HepG2 (cell line): ENCODE measurements around the gene SYTL2. TPM values are rescaled to one million over a fixed set of nuclear protein-coding genes. Genes with fewer than 3 reads are reported as not detected.

Experiments
- CC2D1A ChIP-seq: sonication (generic); formaldehyde crosslinking; IDR thresholded peaks from 2 replicates; pipeline ENCODE4 v1.8.1; 2023; ENCODE audit warnings: mild to moderate bottlenecking, missing genetic modification reagents
- RORA ChIP-seq: sonication (generic); formaldehyde crosslinking; IDR thresholded peaks from 2 replicates; pipeline ENCODE4 v1.5.0; 2020; ENCODE audit warnings: mild to moderate bottlenecking, missing genetic modification reagents, moderate library complexity
- polyA plus RNA-seq, 8 experiments: library from polyadenylated mRNA; depleted of rRNA in 3 of 8; stranded (reverse) in 7 of 8; unstranded in 1 of 8; fragments of >200 nt; fragmentation: Illumina TruSeq in 4 of 8; extraction: Trizol in 4 of 8; gene quantifications; 2 replicates each; pipeline versions ENCODE4 v1.2.1 to v1.2.3, GENCODE V29; 2011 to 2016; ENCODE audit warnings: low read depth in 4 of 8, missing spikeins in 1 of 8, mixed read lengths in 1 of 8; ENCODE audit not compliant: insufficient read depth in 1 of 8
- total RNA-seq, 5 experiments: library from RNA; depleted of rRNA; stranded (reverse); fragments of >200 nt; fragmentation: Illumina TruSeq; extraction: Trizol; gene quantifications; 2 replicates each; pipeline ENCODE4 v1.2.3, GENCODE V29; 2016; ENCODE audit warnings: low read depth in 1 of 5
- TF ChIP-seq, protein P1 (sequence below): sonication (generic); formaldehyde crosslinking; IDR thresholded peaks from 2 replicates; pipeline ENCODE4 v1.5.0; 2020; ENCODE audit warnings: missing genetic modification reagents, mild to moderate bottlenecking, borderline replicate concordance
- TF ChIP-seq, protein P2 (sequence below), 2 experiments: sonication (generic) in 1 of 2; formaldehyde crosslinking in 1 of 2; IDR thresholded peaks; 2 replicates each; pipeline versions ENCODE4 v1.4.0 to v1.6.1; 2016 to 2020; ENCODE audit warnings: borderline replicate concordance in 1 of 2, low read depth in 1 of 2, mild to moderate bottlenecking in 1 of 2, missing genetic modification reagents in 1 of 2
- TF ChIP-seq, protein P3 (sequence below): sonication (generic); formaldehyde crosslinking; IDR thresholded peaks from 2 replicates; pipeline ENCODE4 v1.5.0; 2020; ENCODE audit warnings: mild to moderate bottlenecking, missing genetic modification reagents

The SYTL2 gene
- total and polyA plus RNA-seq, 2 of the 13 experiments (the other 11 are each of a cell fraction or from before 2014, with no cell fraction given), result 0.77 to 0.90 TPM

GRCh38 chr11:85798361-85798760 is 12.6 kb downstream of the SYTL2 start (continued):
- TF ChIP-seq, protein P1, sequence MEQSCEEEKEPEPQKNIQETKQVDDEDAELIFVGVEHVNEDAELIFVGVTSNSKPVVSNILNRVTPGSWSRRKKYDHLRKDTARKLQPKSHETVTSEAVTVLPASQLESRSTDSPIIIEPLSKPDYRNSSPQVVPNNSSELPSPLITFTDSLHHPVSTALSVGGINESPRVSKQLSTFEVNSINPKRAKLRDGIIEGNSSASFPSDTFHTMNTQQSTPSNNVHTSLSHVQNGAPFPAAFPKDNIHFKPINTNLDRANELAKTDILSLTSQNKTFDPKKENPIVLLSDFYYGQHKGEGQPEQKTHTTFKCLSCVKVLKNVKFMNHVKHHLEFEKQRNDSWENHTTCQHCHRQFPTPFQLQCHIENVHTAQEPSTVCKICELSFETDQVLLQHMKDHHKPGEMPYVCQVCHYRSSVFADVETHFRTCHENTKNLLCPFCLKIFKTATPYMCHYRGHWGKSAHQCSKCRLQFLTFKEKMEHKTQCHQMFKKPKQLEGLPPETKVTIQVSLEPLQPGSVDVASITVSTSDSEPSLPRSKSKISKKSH (CRISPR knock-in tag), result no peak
- TF ChIP-seq CC2D1A (CRISPR knock-in tag) (no peak), RORA (CRISPR knock-in tag) (no peak)
- TF ChIP-seq, protein P2, sequence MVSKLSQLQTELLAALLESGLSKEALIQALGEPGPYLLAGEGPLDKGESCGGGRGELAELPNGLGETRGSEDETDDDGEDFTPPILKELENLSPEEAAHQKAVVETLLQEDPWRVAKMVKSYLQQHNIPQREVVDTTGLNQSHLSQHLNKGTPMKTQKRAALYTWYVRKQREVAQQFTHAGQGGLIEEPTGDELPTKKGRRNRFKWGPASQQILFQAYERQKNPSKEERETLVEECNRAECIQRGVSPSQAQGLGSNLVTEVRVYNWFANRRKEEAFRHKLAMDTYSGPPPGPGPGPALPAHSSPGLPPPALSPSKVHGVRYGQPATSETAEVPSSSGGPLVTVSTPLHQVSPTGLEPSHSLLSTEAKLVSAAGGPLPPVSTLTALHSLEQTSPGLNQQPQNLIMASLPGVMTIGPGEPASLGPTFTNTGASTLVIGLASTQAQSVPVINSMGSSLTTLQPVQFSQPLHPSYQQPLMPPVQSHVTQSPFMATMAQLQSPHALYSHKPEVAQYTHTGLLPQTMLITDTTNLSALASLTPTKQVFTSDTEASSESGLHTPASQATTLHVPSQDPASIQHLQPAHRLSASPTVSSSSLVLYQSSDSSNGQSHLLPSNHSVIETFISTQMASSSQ (IDR thresholded peaks at IDR 0.05; ENCODE audit: low read depth), result no peak
- TF ChIP-seq, protein P2 (CRISPR knock-in tag; IDR thresholded peaks at IDR 0.05; ENCODE audit: borderline replicate concordance), result no peak
- TF ChIP-seq, protein P3, sequence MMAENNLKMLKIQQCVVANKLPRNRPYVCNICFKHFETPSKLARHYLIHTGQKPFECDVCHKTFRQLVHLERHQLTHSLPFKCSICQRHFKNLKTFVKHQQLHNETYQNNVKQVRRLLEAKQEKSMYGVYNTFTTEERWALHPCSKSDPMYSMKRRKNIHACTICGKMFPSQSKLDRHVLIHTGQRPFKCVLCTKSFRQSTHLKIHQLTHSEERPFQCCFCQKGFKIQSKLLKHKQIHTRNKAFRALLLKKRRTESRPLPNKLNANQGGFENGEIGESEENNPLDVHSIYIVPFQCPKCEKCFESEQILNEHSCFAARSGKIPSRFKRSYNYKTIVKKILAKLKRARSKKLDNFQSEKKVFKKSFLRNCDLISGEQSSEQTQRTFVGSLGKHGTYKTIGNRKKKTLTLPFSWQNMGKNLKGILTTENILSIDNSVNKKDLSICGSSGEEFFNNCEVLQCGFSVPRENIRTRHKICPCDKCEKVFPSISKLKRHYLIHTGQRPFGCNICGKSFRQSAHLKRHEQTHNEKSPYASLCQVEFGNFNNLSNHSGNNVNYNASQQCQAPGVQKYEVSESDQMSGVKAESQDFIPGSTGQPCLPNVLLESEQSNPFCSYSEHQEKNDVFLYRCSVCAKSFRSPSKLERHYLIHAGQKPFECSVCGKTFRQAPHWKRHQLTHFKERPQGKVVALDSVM, result no peak
- TF ChIP-seq, all 625 proteins: peak for 0
